WTC11 (cell line): ENCODE results near the gene KRTAP5-1. TPM values are rescaled to one million over a fixed set of nuclear protein-coding genes. Genes with fewer than 3 reads are reported as not detected.

ENCODE experiments used
- total RNA-seq: library from RNA; stranded (reverse); gene quantifications from 3 replicates; pipeline ENCODE4 v1.2.3, GENCODE V29; 2021

Gene KRTAP5-1
- total RNA-seq, 1 experiment from 2014 or later: not detected

Other genes starting within 250 kb of the KRTAP5-1 start
- 22.1 to 34.5 TPM (median 26.2 TPM) in 3 replicates for gene BRSK2, start 195.3 kb downstream of the KRTAP5-1 start, total RNA-seq
- 17.7 to 23.4 TPM (median 21.7 TPM) in 3 replicates for gene MOB2, start 98.5 kb downstream of the KRTAP5-1 start, total RNA-seq
- 1.7 to 2.5 TPM (median 2.4 TPM) in 3 replicates for gene DUSP8, start 13.0 kb downstream of the KRTAP5-1 start, total RNA-seq
- not detected in 3 replicates for gene KRTAP5-2, start 13.0 kb upstream of the KRTAP5-1 start, total RNA-seq
- not detected in 3 replicates for gene KRTAP5-3, start 23.2 kb upstream of the KRTAP5-1 start, total RNA-seq
- gene KRTAP5-4, start 36.9 kb upstream of the KRTAP5-1 start, total RNA-seq: not detected in 3 replicates
- not detected in 3 replicates for gene KRTAP5-5, start 44.5 kb upstream of the KRTAP5-1 start, total RNA-seq
- 0.35 TPM in 1 of 3 replicates, not detected in the others for gene KRTAP5-6, start 111.9 kb upstream of the KRTAP5-1 start, total RNA-seq
- 0.80 to 1.7 TPM (median 1.3 TPM) in 3 replicates for gene IFITM10, start 165.3 kb upstream of the KRTAP5-1 start, total RNA-seq
- gene CTSD, start 178.6 kb upstream of the KRTAP5-1 start, total RNA-seq: 194 to 199 TPM (median 198 TPM) in 3 replicates
- gene SYT8, start 249.7 kb upstream of the KRTAP5-1 start, total RNA-seq: 0.37 TPM in 1 of 3 replicates, not detected in the others